ENCODE results near the gene TMEM184A.

Gene TMEM184A

GRCh38 chr7:1549357-1550004 is 6.5 kb downstream of the TMEM184A start:
- DNase-seq: no peak

- no peak for DNase-seq
Measured at GRCh38 chr7:1548944-1549343, 7.1 kb downstream of the TMEM184A start.

GRCh38 chr7:1548438-1548831 is 7.6 kb downstream of the TMEM184A start:
- peak; percentile 28 for DNase-seq

- no peak for DNase-seq
Measured at GRCh38 chr7:1547777-1548437, 8.1 kb downstream of the TMEM184A start.

- no peak for DNase-seq
Measured at GRCh38 chr7:1546909-1547776, 8.9 kb downstream of the TMEM184A start.

GRCh38 chr7:1546274-1546908 is 9.6 kb downstream of the TMEM184A start:
- DNase-seq: no peak

- DNase-seq: no peak
Measured at GRCh38 chr7:1545417-1546246, 10.4 kb downstream of the TMEM184A start.

- no peak for DNase-seq
Measured at GRCh38 chr7:1544896-1545416, 11.0 kb downstream of the TMEM184A start.

GRCh38 chr7:1544178-1544895 is 11.7 kb downstream of the TMEM184A start:
- DNase-seq: no peak

- DNase-seq: no peak
Measured at GRCh38 chr7:1543826-1544177, 12.2 kb downstream of the TMEM184A start.

- no peak for DNase-seq
Measured at GRCh38 chr7:1542841-1543747, 12.9 kb downstream of the TMEM184A start.

GRCh38 chr7:1542329-1542728 is 13.7 kb downstream of the TMEM184A start:
- DNase-seq: no peak

GRCh38 chr7:1541431-1542162 is 14.4 kb downstream of the TMEM184A start:
- DNase-seq: no peak

GRCh38 chr7:1540776-1541271 is 15.2 kb downstream of the TMEM184A start:
- DNase-seq: no peak

GRCh38 chr7:1539882-1540775 is 15.9 kb downstream of the TMEM184A start:
- DNase-seq: no peak

- DNase-seq: no peak
Measured at GRCh38 chr7:1539181-1539881, 16.7 kb downstream of the TMEM184A start.

GRCh38 chr7:1538544-1539180 is 17.3 kb downstream of the TMEM184A start:
- no peak for DNase-seq

Measured in GF-D8 (cell line).